H1 (cell line): ENCODE data around the gene ITGB2. TPM values are rescaled to one million over a fixed set of nuclear protein-coding genes. Genes with fewer than 3 reads are reported as not detected.

Experiments used
- ASH2L ChIP-seq: fragments of 200-600, 300-600 bp; sonication (generic); IDR thresholded peaks from one replicate; pipeline ENCODE4 v1.7.1; 2017; ENCODE audit warnings: low read length
- BACH1 ChIP-seq: IDR thresholded peaks from 2 replicates; pipeline ENCODE4 v1.6.1; 2012; ENCODE audit warnings: low read length, improper control_type of control experiment
- CREB1 ChIP-seq: IDR thresholded peaks from 2 replicates; pipeline ENCODE4 v1.6.1; 2012; ENCODE audit warnings: inconsistent platforms
- EGR1 ChIP-seq: IDR thresholded peaks from 2 replicates; pipeline ENCODE4 v1.6.1; 2011; ENCODE audit warnings: low read depth, low read length, borderline replicate concordance
- PHF8 ChIP-seq: fragments of 200-600 bp; sonication (generic); conservative IDR thresholded peaks from 2 replicates; pipeline ENCODE4 v1.7.1; 2012; ENCODE audit warnings: low read depth, mild to moderate bottlenecking, inconsistent platforms, low read length, moderate library complexity
- RNF2 ChIP-seq: fragments of 200-900, 300-1000 bp; sonication (generic); IDR thresholded peaks from 2 replicates; pipeline ENCODE4 v1.7.1; 2016; ENCODE audit warnings: borderline replicate concordance, low read depth, mild to moderate bottlenecking, antibody characterized with exemption, low read length; ENCODE audit not compliant: poor library complexity, severe bottlenecking; ENCODE audit errors: missing control alignments
- SIX5 ChIP-seq: IDR thresholded peaks from 2 replicates; pipeline ENCODE4 v1.6.1; 2011; ENCODE audit warnings: mild to moderate bottlenecking, low read depth, low read length
- SP1 ChIP-seq: IDR thresholded peaks from 2 replicates; pipeline ENCODE4 v1.6.1; 2011; ENCODE audit warnings: low read depth, low read length
- TEAD4 ChIP-seq: IDR thresholded peaks from 2 replicates; pipeline ENCODE4 v1.6.1; 2012; ENCODE audit warnings: low read depth, low read length, inconsistent platforms, mixed read lengths
- polyA plus RNA-seq, 7 experiments: library from polyadenylated mRNA; depleted of rRNA in 3 of 7; stranded (reverse) in 5 of 7; unstranded in 2 of 7; fragments of >200 nt in 5 of 7; fragments of 200-250 nt in 2 of 7; gene quantifications; 1 replicate in 5 of 7; 2 replicates in 1 of 7; 4 replicates in 1 of 7; pipeline versions ENCODE4 v1.2.1 to v1.2.3, GENCODE V29; 2011 to 2013; ENCODE audit warnings: missing spikeins in 2 of 7, mixed read lengths in 2 of 7
- total RNA-seq: library from RNA; stranded (reverse); fragmentation: NEBNext Ultra II Directional; extraction: Animal tissue kit (Norgen Biotek cat#: 25700); gene quantifications from 2 replicates; pipeline ENCODE4 v1.2.1, GENCODE V29; 2021

Gene ITGB2
- total and polyA plus RNA-seq, 2 of the 8 experiments (the other 6 are each of a cell fraction or from before 2014, with no cell fraction given) = 0.24 to 0.63 TPM

DNA sequence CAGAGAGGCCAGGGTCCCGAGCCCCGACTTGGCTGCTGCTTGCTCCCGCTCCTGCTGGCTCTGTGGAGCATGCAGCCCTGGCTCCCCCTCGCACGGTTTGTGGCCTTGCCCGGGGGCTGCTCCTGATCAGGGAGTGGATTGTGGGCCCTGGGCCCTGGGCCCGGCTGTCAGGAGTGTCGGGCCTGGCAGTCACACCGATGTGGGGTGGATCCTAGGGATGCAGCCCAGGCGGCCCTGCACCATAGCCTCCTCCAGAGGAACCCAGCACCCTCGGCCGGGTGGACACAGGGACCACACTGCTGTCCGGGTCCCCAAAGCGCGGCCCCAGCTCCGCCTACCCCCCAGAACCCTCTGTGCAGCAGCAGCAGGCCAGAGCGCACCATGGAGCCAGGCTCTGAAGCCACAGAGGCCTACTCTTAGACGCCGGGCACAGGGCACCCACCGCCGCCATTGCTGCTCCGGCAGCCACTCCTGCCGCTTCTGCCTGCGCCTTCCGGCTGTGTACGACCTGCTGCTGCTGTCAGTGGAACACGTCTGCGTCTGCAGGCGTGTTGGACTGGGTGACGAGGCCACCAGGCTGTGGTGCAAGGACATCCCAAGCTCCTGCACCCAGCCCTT is 28.6 kb upstream of the ITGB2 start (continued):
- TF ChIP-seq PHF8 (no peak), SIX5 (no peak), EGR1 (no peak), TEAD4 (no peak), RNF2 (no peak), SP1 (no peak), CREB1 (no peak), BACH1 (no peak), ASH2L (no peak)
